PC-9 (cell line): Measurements from ENCODE around the gene OPHN1.

ENCODE experiments used
- EZH2 ChIP-seq: fragments of 200-600 bp; sonication (generic); IDR thresholded peaks from 2 replicates; pipeline ENCODE4 v1.8.0; 2017; ENCODE audit warnings: antibody characterized with exemption, low read depth
- TF ChIP-seq, protein P1 (sequence below): fragments of 200-600 bp; sonication (generic); conservative IDR thresholded peaks from 2 replicates; pipeline ENCODE4 v1.6.1; 2017; ENCODE audit warnings: mixed run types, antibody characterized with exemption, mild to moderate bottlenecking, moderate library complexity

DNA sequence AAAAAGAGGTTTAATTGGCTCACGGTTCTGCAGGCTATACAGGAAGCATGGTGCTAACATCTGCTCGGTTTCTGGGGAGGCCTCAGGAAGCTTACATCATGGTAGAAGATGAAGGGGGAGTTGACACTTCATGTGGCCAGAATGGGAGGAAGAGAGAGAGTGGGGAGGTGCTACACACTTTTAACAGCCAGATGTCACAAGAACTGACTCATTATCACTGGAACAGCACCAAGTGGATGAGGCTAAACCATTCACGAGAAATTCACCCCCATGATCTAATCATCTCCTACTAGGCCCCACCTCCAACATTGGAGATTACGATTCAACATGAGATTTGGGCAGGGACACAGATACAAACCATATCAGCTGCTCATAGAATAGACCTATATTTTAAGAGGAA, 255.8 kb downstream of the OPHN1 start:
- TF ChIP-seq, protein P1, sequence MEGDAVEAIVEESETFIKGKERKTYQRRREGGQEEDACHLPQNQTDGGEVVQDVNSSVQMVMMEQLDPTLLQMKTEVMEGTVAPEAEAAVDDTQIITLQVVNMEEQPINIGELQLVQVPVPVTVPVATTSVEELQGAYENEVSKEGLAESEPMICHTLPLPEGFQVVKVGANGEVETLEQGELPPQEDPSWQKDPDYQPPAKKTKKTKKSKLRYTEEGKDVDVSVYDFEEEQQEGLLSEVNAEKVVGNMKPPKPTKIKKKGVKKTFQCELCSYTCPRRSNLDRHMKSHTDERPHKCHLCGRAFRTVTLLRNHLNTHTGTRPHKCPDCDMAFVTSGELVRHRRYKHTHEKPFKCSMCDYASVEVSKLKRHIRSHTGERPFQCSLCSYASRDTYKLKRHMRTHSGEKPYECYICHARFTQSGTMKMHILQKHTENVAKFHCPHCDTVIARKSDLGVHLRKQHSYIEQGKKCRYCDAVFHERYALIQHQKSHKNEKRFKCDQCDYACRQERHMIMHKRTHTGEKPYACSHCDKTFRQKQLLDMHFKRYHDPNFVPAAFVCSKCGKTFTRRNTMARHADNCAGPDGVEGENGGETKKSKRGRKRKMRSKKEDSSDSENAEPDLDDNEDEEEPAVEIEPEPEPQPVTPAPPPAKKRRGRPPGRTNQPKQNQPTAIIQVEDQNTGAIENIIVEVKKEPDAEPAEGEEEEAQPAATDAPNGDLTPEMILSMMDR: no peak
- no peak for TF ChIP-seq EZH2
